Astrocyte (in vitro differentiated cells and primary cell): ENCODE measurements around the gene SLC47A1.

Experiments
- CTCF ChIP-seq: IDR thresholded peaks from 2 replicates; pipeline ENCODE4 v1.5.1; 2011; ENCODE audit warnings: low read depth, mild to moderate bottlenecking, inconsistent platforms, low read length, moderate library complexity; ENCODE audit not compliant: insufficient read depth
- EZH2 ChIP-seq: IDR thresholded peaks from 2 replicates; pipeline ENCODE4 v1.6.1; 2012; ENCODE audit warnings: mild to moderate bottlenecking, low read length, inconsistent platforms; ENCODE audit not compliant: insufficient read depth

DNA sequence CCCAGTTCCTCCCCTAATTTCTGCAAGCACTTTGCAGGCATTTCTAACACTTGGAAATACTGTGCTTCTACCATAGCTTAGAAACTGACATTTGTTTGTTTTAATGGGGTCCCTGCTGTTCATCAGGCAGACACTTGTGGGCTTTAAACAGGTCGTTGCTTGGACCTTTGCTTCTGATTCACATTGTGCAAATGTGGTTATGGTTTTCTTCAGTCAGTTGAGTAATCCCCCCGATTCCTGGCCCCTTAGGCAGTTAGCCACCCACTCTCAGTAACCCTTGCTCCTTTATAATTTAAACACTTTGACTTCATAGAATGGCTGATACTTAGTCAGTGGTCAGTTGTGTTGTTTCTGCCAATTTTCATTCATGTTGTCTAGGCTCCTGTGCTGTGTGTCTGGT is 39.4 kb downstream of the SLC47A1 start:
- no peak for TF ChIP-seq CTCF
- TF ChIP-seq EZH2: no peak
